HEK293 (cell line): ENCODE results near the gene REC8.

ENCODE experiments used
- FEZF1 ChIP-seq: fragments of 450-650 bp; formaldehyde crosslinking; IDR thresholded peaks from 2 replicates; pipeline ENCODE4 v1.5.1; 2016; ENCODE audit warnings: missing biosample characterization, missing genetic modification characterization
- MYNN ChIP-seq: fragments of 450-650 bp; formaldehyde crosslinking; IDR thresholded peaks from 2 replicates; pipeline ENCODE4 v1.5.1; 2016; ENCODE audit warnings: missing biosample characterization, missing genetic modification characterization, borderline replicate concordance
- ZNF174 ChIP-seq: fragments of 450-650 bp; formaldehyde crosslinking; IDR thresholded peaks from 2 replicates; pipeline ENCODE4 v1.5.0; 2017; ENCODE audit warnings: missing biosample characterization, mild to moderate bottlenecking, missing genetic modification characterization
- ZNF274 ChIP-seq, 2 experiments: fragments of 200-500 bp in 1 of 2; fragments of 450-650 bp in 1 of 2; sonication (Bioruptor generic) in 1 of 2; formaldehyde crosslinking in 1 of 2; IDR thresholded peaks; 2 replicates each; pipeline versions ENCODE4 v1.5.1 to v1.6.1; 2014 to 2016; ENCODE audit warnings: borderline replicate concordance in 1 of 2, inconsistent platforms in 1 of 2, low read length in 1 of 2, missing biosample characterization in 1 of 2, missing genetic modification characterization in 1 of 2
- ZNF830 ChIP-seq: fragments of 450-650 bp; IDR thresholded peaks from 2 replicates; pipeline ENCODE4 v1.5.0; 2018; ENCODE audit warnings: missing biosample characterization, missing genetic modification characterization, low read depth, mild to moderate bottlenecking, moderate library complexity
- TF ChIP-seq, protein P1 (sequence below): fragments of 450-650 bp; formaldehyde crosslinking; IDR thresholded peaks from 2 replicates; pipeline ENCODE4 v1.5.1; 2017; ENCODE audit warnings: missing biosample characterization, missing genetic modification characterization
- TF ChIP-seq, protein P2 (sequence below): fragments of 450-650 bp; formaldehyde crosslinking; IDR thresholded peaks from 2 replicates; pipeline ENCODE4 v1.5.1; 2016; ENCODE audit warnings: missing biosample characterization, missing genetic modification characterization
- TF ChIP-seq, protein P3 (sequence below): fragments of 450-650 bp; formaldehyde crosslinking; IDR thresholded peaks from 2 replicates; pipeline ENCODE4 v1.5.1; 2016; ENCODE audit warnings: missing biosample characterization, missing genetic modification characterization

DNA sequence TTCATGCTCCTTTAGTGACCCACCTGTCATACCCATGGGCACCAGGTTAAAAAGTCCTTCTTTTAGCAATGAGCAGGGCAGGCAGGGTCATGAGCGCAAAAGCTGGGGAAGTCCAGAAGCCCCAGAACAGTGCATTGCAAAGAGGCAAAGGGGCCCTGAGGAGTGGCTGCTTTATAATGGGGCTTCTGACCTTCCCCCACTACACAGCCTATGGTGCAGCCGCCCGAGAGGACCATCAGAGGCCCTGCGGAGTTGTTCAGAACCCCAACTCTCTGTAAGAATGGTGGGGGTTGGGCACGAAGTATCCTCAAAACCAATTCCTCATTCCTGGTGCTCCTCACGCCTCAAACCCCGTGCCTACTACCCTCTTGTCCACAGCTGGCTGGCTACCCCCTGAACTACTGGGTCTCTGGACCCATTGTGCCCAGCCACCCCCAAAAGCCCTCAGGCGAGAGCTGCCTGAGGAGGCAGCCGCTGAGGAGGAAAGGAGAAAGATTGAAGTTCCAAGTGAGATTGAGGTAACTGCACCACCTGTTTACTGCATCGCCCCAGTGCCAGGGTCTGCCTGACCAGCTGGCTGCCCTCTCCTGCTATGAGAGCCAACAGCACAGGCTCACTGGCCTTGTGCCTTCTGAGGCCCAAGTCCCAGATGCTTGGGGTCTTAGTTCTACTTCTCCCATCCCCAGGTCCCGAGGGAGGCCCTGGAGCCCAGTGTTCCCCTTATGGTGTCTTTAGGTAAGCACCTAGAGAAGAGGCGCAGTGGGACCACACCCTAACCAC lies 6.7 kb downstream of the REC8 start:
- TF ChIP-seq MYNN (tag by site-specific recombination): no peak
- no peak for TF ChIP-seq ZNF174 (tag by site-specific recombination)
- TF ChIP-seq FEZF1 (tag by site-specific recombination): no peak
- TF ChIP-seq ZNF274 (IDR thresholded peaks at IDR 0.05; ENCODE audit: low read length): no peak
- TF ChIP-seq ZNF274 (tag by site-specific recombination; IDR thresholded peaks at IDR 0.05; ENCODE audit: borderline replicate concordance): no peak
- TF ChIP-seq, protein P1, sequence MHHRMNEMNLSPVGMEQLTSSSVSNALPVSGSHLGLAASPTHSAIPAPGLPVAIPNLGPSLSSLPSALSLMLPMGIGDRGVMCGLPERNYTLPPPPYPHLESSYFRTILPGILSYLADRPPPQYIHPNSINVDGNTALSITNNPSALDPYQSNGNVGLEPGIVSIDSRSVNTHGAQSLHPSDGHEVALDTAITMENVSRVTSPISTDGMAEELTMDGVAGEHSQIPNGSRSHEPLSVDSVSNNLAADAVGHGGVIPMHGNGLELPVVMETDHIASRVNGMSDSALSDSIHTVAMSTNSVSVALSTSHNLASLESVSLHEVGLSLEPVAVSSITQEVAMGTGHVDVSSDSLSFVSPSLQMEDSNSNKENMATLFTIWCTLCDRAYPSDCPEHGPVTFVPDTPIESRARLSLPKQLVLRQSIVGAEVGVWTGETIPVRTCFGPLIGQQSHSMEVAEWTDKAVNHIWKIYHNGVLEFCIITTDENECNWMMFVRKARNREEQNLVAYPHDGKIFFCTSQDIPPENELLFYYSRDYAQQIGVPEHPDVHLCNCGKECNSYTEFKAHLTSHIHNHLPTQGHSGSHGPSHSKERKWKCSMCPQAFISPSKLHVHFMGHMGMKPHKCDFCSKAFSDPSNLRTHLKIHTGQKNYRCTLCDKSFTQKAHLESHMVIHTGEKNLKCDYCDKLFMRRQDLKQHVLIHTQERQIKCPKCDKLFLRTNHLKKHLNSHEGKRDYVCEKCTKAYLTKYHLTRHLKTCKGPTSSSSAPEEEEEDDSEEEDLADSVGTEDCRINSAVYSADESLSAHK: no peak
- no peak for TF ChIP-seq ZNF830 (tag by site-specific recombination)
- TF ChIP-seq, protein P2, sequence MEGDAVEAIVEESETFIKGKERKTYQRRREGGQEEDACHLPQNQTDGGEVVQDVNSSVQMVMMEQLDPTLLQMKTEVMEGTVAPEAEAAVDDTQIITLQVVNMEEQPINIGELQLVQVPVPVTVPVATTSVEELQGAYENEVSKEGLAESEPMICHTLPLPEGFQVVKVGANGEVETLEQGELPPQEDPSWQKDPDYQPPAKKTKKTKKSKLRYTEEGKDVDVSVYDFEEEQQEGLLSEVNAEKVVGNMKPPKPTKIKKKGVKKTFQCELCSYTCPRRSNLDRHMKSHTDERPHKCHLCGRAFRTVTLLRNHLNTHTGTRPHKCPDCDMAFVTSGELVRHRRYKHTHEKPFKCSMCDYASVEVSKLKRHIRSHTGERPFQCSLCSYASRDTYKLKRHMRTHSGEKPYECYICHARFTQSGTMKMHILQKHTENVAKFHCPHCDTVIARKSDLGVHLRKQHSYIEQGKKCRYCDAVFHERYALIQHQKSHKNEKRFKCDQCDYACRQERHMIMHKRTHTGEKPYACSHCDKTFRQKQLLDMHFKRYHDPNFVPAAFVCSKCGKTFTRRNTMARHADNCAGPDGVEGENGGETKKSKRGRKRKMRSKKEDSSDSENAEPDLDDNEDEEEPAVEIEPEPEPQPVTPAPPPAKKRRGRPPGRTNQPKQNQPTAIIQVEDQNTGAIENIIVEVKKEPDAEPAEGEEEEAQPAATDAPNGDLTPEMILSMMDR: no peak
- TF ChIP-seq, protein P3, sequence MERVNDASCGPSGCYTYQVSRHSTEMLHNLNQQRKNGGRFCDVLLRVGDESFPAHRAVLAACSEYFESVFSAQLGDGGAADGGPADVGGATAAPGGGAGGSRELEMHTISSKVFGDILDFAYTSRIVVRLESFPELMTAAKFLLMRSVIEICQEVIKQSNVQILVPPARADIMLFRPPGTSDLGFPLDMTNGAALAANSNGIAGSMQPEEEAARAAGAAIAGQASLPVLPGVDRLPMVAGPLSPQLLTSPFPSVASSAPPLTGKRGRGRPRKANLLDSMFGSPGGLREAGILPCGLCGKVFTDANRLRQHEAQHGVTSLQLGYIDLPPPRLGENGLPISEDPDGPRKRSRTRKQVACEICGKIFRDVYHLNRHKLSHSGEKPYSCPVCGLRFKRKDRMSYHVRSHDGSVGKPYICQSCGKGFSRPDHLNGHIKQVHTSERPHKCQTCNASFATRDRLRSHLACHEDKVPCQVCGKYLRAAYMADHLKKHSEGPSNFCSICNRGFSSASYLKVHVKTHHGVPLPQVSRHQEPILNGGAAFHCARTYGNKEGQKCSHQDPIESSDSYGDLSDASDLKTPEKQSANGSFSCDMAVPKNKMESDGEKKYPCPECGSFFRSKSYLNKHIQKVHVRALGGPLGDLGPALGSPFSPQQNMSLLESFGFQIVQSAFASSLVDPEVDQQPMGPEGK (tag by site-specific recombination): no peak
